ENCODE data around the gene IREB2.

DNA sequence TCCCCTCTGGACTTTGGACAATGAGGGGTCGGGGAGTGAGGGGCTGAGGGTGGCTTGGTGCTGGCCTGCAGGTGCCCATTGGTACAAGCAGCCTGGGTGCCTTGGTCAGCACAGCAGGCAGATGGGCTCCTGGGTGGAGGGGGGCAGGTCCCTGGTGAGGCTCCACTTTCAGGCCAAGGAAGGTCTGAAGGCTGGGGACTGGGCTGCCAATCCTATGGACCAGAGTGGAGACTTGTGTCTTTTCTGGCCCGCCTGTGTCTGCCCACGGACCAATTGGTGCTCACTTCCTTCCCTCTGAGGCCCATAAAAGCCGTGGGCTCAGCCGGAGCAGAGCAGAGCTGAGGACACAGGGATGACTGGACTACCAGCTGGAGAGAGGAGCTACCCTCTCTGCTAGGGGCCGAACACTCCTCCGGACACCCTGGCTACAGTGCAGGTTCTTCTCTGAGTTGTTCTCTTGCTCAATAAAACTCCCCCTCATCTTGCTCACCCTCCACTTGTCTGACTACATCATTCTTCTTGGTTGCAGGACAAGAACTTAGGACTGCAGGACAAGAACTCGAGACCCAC lies 31.9 kb upstream of the IREB2 start:
- TF ChIP-seq, protein P1, sequence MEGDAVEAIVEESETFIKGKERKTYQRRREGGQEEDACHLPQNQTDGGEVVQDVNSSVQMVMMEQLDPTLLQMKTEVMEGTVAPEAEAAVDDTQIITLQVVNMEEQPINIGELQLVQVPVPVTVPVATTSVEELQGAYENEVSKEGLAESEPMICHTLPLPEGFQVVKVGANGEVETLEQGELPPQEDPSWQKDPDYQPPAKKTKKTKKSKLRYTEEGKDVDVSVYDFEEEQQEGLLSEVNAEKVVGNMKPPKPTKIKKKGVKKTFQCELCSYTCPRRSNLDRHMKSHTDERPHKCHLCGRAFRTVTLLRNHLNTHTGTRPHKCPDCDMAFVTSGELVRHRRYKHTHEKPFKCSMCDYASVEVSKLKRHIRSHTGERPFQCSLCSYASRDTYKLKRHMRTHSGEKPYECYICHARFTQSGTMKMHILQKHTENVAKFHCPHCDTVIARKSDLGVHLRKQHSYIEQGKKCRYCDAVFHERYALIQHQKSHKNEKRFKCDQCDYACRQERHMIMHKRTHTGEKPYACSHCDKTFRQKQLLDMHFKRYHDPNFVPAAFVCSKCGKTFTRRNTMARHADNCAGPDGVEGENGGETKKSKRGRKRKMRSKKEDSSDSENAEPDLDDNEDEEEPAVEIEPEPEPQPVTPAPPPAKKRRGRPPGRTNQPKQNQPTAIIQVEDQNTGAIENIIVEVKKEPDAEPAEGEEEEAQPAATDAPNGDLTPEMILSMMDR (conservative IDR thresholded peaks at IDR 0.05 in 1 of 2, IDR thresholded peaks at IDR 0.05 in 1 of 2; ENCODE audit: extremely low read depth in 1 of 2, insufficient read depth in 1 of 2, low read depth in 1 of 2, low read length in 2 of 2), result no peak
- TF ChIP-seq EZH2 (IDR thresholded peaks at IDR 0.05; ENCODE audit: borderline replicate concordance, low read length), result no peak

Measured in mammary epithelial cell (primary cell).